ENCODE measurements around the gene IMPA2. TPM values are rescaled to one million over a fixed set of nuclear protein-coding genes. Genes with fewer than 3 reads are reported as not detected.

Gene IMPA2
- total and polyA plus RNA-seq, 2 of the 13 experiments (the other 11 are each of a cell fraction or from before 2014, with no cell fraction given), result 37.8 to 71.8 TPM

DNA sequence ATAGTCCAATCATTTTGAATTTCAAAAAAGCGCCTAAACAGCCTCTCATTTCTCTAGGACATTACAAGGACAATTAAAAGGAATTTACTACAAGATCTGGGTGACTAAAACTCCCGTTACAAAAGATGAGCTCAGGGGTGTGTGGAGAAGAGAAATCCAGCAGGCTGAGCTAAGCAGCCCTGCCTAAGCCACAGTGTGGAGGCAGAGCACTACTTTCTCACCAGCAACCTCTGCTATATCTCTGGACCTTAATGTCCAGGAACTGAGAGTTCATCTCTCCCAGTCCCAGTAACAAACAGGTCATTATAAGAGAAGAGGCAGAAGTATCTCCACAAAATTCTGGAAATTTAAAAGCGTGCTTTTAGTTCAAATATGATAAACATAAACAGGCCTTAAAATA lies 93.4 kb downstream of the IMPA2 start:
- intact Hi-C loops (cut with micrococcal nuclease; ENCODE audit: unreplicated experiment), result no loop called here
- Histone ChIP-seq H4K20me1 (ENCODE audit: insufficient read depth, low read length) (no peaks in the 10 kb centered on the region), H3K4me1 (ENCODE audit: insufficient read depth, low read length) (peaks cover 14% of the 10 kb centered on the region), H3K36me3 (replicated peaks in 1 of 2; ENCODE audit: control insufficient read depth in 1 of 2, insufficient read depth in 2 of 2, low read length in 2 of 2) (no peaks in the 10 kb centered on the region), H3K4me3 (replicated peaks in 1 of 3; ENCODE audit: insufficient read depth in 1 of 3, low read depth in 2 of 3, low read length in 3 of 3) (no peak overlapping the region), H3K27me3 (ENCODE audit: control insufficient read depth in 1 of 2, insufficient read depth in 2 of 2, low read length in 2 of 2) (peaks cover 0 to 24% of the 10 kb centered on the region in 2 experiments; a peak in 3 of 5 replicates), H3K9ac (ENCODE audit: insufficient read depth, low read depth, low read length) (no peak overlapping the region), H3K79me2 (ENCODE audit: insufficient read depth, low read length) (no peaks in the 10 kb centered on the region), H2AFZ (ENCODE audit: low read length) (no peak overlapping the region), H3K9me3 (ENCODE audit: low read length) (no peaks in the 10 kb centered on the region), H3K4me2 (ENCODE audit: low read depth, low read length) (no peak overlapping the region), H3K27ac (ENCODE audit: extremely low read length, insufficient read depth, low read length) (no peak overlapping the region)
- WGBS (ENCODE audit: low lambda C conversion rate), result 10% methylated on average over 3 of the region's 3 CpGs
- ChIA-PET CTCF (ENCODE audit: low intra/inter-chr PET ratio, low total read pairs) (no interaction called here), POLR2A (no interaction called here)
- in situ Hi-C loops (cut with HindIII; ENCODE audit: extremely low pct_ligation_motif_present, low pct_unique_long_range_greater_than_20kb), result no loop called here
- FAIRE-seq, result no peak
- TF ChIP-seq CTCF (CRISPR knock-in tag; IDR thresholded peaks at IDR 0.05) (peak; percentile 43), TBX2 (CRISPR knock-in tag; IDR thresholded peaks at IDR 0.05; ENCODE audit: borderline replicate concordance) (no peak), TP53 (CRISPR knock-in tag; conservative IDR thresholded peaks at IDR 0.05) (no peak), BRF2 (CRISPR knock-in tag; IDR thresholded peaks at IDR 0.05) (no peak), STAG1 (CRISPR knock-in tag; IDR thresholded peaks at IDR 0.05) (peak; percentile 21), ZNF780A (CRISPR knock-in tag; IDR thresholded peaks at IDR 0.05) (no peak)
- TF ChIP-seq, protein P1, sequence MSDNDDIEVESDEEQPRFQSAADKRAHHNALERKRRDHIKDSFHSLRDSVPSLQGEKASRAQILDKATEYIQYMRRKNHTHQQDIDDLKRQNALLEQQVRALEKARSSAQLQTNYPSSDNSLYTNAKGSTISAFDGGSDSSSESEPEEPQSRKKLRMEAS (IDR thresholded peaks at IDR 0.05), result no peak
- no peak for DNase-seq (ENCODE audit: low spot score)
- BruUV-seq (replicated peaks), result no TSS peak
- ATAC-seq, result peak; percentile 48; the same call in 1 of the 3 replicates

All from HepG2 (cell line).